Parietal lobe (tissue), 2 donors: ENCODE data around the gene H1-8. TPM values are rescaled to one million over a fixed set of nuclear protein-coding genes. Genes with fewer than 3 reads are reported as not detected.

Experiments
- small RNA-seq: library from RNA; depleted of rRNA; stranded (forward); fragments of <200 nt; gene quantifications from one replicate; pipeline ENCODE3, GENCODE V24; 2014; ENCODE audit warnings: low replicate concordance
- total RNA-seq: library from RNA; depleted of rRNA; stranded (reverse); fragments of >200 nt; gene quantifications from one replicate; pipeline ENCODE4 v1.2.3, GENCODE V29; 2014

The H1-8 gene, protein sequence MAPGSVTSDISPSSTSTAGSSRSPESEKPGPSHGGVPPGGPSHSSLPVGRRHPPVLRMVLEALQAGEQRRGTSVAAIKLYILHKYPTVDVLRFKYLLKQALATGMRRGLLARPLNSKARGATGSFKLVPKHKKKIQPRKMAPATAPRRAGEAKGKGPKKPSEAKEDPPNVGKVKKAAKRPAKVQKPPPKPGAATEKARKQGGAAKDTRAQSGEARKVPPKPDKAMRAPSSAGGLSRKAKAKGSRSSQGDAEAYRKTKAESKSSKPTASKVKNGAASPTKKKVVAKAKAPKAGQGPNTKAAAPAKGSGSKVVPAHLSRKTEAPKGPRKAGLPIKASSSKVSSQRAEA
- not detected for total RNA-seq

DNA sequence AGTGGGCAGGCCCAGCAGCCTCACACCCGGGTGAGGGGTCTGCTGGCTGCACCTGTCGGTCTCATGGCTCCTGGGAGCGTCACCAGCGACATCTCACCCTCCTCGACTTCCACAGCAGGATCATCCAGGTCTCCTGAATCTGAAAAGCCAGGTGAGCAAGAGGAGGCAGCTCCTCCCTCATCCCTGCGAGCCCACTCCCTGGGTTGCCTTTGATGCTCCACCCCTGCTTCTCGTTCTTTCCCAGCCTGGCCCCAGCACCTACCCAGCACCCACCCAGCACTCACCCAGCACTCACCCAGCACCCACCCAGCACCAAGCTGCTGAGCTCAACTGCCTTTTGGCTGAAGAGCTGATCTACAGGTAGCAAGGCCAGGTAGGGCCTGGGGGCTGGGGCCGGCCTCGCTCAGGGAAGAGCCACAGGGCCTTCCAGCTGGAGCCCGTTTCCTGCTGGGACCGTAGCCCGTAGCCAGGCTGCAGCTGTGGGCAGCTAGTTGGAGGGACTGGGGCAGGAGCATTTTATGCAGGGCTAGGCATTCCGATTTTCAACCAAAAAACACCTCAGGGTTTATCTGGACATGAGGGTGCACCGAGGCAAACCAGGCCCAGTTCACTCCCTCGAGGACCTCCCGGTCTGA is at the start of gene H1-8:
H1-8 (plus strand) TSS at position 20 of the 635 bp plus-strand sequence; CDS start at position 64, 44 bp downstream.

DNA sequence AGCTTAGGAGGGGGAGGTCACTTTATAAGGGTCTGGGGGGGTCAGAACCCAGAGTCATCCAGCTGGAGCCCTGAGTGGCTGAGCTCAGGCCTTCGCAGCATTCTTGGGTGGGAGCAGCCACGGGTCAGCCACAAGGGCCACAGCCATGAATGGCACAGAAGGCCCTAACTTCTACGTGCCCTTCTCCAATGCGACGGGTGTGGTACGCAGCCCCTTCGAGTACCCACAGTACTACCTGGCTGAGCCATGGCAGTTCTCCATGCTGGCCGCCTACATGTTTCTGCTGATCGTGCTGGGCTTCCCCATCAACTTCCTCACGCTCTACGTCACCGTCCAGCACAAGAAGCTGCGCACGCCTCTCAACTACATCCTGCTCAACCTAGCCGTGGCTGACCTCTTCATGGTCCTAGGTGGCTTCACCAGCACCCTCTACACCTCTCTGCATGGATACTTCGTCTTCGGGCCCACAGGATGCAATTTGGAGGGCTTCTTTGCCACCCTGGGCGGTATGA is 14.3 kb upstream of the H1-8 start, which contains the start of gene RHO:
RHO (plus strand) TSS at position 51 of the 512 bp plus-strand sequence; CDS start at position 146, 95 bp downstream.

Small RNA genes lying within 50 kb of the gene (small RNA-seq; reads per million reads assigned to genes)
- not detected for gene RN7SL752P

Other genes starting within 250 kb of the H1-8 start
- 0.94 TPM for gene EFCAB12, start 114.5 kb upstream of the H1-8 start, total RNA-seq
- 23.2 TPM for gene MBD4, start 103.2 kb upstream of the H1-8 start, total RNA-seq
- gene IFT122, start 103.0 kb upstream of the H1-8 start, total RNA-seq, result 31.6 TPM
- gene RHO, start 14.5 kb upstream of the H1-8 start, total RNA-seq, result not detected
- gene PLXND1, start 63.5 kb downstream of the H1-8 start, total RNA-seq, result 24.1 TPM